ENCODE results near the gene MRGPRF. TPM values are rescaled to one million over a fixed set of nuclear protein-coding genes. Genes with fewer than 3 reads are reported as not detected.

MRGPRF gene, protein sequence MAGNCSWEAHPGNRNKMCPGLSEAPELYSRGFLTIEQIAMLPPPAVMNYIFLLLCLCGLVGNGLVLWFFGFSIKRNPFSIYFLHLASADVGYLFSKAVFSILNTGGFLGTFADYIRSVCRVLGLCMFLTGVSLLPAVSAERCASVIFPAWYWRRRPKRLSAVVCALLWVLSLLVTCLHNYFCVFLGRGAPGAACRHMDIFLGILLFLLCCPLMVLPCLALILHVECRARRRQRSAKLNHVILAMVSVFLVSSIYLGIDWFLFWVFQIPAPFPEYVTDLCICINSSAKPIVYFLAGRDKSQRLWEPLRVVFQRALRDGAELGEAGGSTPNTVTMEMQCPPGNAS
- total RNA-seq (2021) (0.35 and 0.50 TPM in 2 replicates), Bru-seq, nascent RNA (percentile 24 among the genes with signal in this experiment), BruChase-seq, experiment 1, labeled RNA remaining after a 2-hour chase (percentile 7 among the genes with signal in this experiment), BruChase-seq, experiment 2, labeled RNA remaining after a 6-hour chase (percentile 38 among the genes with signal in this experiment)
- long read RNA-seq, partial matches to known transcripts: 0 of 3 reads
- long read RNA-seq, other reads (novel, unspliced or antisense): 3 of 3 reads

DNA sequence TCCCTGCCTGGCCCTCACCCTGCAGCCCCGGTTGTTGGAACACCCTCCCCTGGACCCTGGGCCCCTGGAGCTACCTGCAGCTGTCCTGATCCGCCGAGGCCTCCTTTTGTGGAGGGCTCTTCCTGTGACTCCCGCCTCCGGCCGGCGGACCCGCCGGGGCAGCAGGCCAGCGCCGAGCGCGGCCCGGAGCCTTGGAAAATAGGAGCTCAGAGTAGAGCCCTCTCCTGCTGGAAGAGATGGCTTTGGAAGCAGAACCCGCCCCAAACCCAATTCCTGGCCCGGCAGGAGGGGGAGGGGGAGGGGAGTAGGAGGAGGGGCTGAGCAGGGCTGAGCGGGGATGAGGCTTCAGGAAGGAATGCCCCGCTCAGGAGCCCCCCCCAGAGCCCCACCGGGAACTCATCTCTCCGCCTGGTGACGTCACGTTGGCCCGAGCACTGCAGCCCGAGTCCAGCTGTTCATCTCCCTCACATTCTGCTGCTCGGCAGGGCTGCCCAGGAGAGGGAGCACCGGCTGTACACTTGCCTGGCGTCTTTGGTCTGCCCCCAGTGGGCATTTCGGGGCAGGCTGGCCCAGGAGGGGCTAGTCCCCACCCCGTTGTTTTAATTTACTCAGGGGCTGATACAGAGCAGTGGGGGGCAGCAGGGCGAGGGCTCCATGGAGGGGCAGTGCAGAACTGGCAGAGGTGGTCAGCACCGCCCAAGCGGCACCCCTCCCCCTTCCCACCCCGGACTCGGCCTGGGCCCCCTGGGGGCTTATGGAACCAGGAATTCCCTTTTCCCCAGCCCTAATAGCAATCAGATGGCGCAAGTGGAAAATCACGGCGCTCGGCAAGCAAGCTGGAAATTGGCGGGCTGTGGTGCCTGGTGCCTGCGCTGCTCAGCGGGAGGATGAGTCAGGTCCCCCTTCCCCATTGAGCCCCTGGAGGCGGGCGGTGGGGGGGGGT is at the start of gene MRGPRF:
Gene MRGPRF (minus strand): TSS at position 238 of the 943 bp plus-strand sequence. CDS start 3,345 bp downstream, outside the sequence.
- no peaks in the 10 kb centered on the region for H4K20me1 ChIP-seq (ENCODE audit: insufficient read depth)
- BruUV-seq (replicated peaks): no TSS peak
- TF ChIP-seq, protein P1, sequence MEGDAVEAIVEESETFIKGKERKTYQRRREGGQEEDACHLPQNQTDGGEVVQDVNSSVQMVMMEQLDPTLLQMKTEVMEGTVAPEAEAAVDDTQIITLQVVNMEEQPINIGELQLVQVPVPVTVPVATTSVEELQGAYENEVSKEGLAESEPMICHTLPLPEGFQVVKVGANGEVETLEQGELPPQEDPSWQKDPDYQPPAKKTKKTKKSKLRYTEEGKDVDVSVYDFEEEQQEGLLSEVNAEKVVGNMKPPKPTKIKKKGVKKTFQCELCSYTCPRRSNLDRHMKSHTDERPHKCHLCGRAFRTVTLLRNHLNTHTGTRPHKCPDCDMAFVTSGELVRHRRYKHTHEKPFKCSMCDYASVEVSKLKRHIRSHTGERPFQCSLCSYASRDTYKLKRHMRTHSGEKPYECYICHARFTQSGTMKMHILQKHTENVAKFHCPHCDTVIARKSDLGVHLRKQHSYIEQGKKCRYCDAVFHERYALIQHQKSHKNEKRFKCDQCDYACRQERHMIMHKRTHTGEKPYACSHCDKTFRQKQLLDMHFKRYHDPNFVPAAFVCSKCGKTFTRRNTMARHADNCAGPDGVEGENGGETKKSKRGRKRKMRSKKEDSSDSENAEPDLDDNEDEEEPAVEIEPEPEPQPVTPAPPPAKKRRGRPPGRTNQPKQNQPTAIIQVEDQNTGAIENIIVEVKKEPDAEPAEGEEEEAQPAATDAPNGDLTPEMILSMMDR (conservative IDR thresholded peaks at IDR 0.05): no peak
- no peak for TF ChIP-seq EZH2 (IDR thresholded peaks at IDR 0.05; ENCODE audit: low read depth)
- H3K4me2 ChIP-seq: no peak within 1 kb of the TSS
- H3K27ac ChIP-seq: no peak within 1 kb of the TSS
- no peaks in the 10 kb centered on the region for H3K79me2 ChIP-seq (ENCODE audit: low read depth)
- peaks cover 19% of the 10 kb centered on the region; the same call in 1 of the 2 replicates for H3K27me3 ChIP-seq (ENCODE audit: insufficient read depth, low read depth)
- H3K9me2 ChIP-seq (ENCODE audit: insufficient read depth): no peaks in the 10 kb centered on the region
- no peak within 1 kb of the TSS for H2AFZ ChIP-seq
- ChIA-PET CTCF (no interaction called here), POLR2A (ENCODE audit: unreplicated experiment) (no interaction called here)
- no peaks in the 10 kb centered on the region for H3K9me3 ChIP-seq (ENCODE audit: insufficient read depth, low read depth)
- intact Hi-C loops (cut with micrococcal nuclease; ENCODE audit: unreplicated experiment): no loop called here
- H3F3A ChIP-seq (ENCODE audit: insufficient read depth, low read depth): peaks cover 11% of the 10 kb centered on the region
- no peaks in the 10 kb centered on the region for H3K36me3 ChIP-seq (ENCODE audit: low read depth)
- no peak for DNase-seq
- peaks cover 30% of the 10 kb centered on the region for H3K4me1 ChIP-seq (replicated peaks; ENCODE audit: insufficient read depth)
- no peak within 1 kb of the TSS for H3K4me3 ChIP-seq

DNA sequence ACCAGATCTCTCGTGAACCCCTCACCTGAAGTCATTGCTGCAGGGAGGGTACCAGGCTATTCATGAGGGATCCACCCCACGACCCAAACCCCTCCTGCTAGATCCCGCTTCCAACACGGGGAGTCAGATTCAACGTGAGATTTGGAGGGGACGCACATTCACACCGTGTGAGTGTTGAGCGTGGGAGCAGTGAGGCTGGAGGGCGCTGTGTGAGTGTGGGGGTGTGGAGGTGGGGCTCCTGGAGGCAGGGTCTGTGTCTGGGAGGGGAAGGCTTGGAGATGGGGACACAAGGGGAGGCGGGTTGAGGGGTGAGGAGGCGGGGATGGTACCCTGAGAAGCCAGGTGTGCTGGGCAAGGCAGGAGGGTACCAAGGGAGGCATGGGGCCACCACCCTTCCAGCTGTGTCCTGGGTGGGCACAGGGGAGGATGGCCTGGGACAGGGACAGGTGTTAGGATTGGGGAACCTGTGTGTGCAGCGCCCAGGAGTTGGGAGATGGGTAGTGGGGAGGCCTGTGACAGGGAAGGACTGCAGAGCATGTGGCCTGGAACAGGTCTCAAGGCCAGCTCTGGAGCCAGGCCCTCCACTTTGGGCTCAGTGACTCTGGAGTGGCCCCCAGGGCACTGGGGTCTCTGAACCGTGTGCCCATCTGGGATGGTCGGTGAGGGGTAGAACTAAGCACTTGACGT is 49.3 kb upstream of the MRGPRF start:
- ChIA-PET CTCF (no interaction called here), POLR2A (ENCODE audit: unreplicated experiment) (interaction anchor here (0.6 kb wide), 1 partner anchor 18 kb away, joined by 3 read pairs; no protein-coding TSS in a partner anchor)
- Histone ChIP-seq H3K27me3 (ENCODE audit: insufficient read depth, low read depth) (no peaks in the 10 kb centered on the region), H3K27ac (no peak overlapping the region), H3K79me2 (ENCODE audit: low read depth) (no peaks in the 10 kb centered on the region), H3K9me2 (ENCODE audit: insufficient read depth) (no peaks in the 10 kb centered on the region), H3K4me2 (no peak overlapping the region), H3K9me3 (ENCODE audit: insufficient read depth, low read depth) (no peaks in the 10 kb centered on the region), H3K4me3 (no peak overlapping the region), H3K4me1 (replicated peaks; ENCODE audit: insufficient read depth) (no peaks in the 10 kb centered on the region), H3F3A (ENCODE audit: insufficient read depth, low read depth) (no peaks in the 10 kb centered on the region), H3K36me3 (ENCODE audit: low read depth) (no peaks in the 10 kb centered on the region), H4K20me1 (ENCODE audit: insufficient read depth) (peaks cover 7% of the 10 kb centered on the region), H2AFZ (no peak overlapping the region)
- no TSS peak for BruUV-seq (replicated peaks)
- DNase-seq: no peak
- intact Hi-C loops (cut with micrococcal nuclease; ENCODE audit: unreplicated experiment): no loop called here
- no peak for TF ChIP-seq EZH2 (IDR thresholded peaks at IDR 0.05; ENCODE audit: low read depth)
- TF ChIP-seq, protein P1 (conservative IDR thresholded peaks at IDR 0.05): no peak

DNA sequence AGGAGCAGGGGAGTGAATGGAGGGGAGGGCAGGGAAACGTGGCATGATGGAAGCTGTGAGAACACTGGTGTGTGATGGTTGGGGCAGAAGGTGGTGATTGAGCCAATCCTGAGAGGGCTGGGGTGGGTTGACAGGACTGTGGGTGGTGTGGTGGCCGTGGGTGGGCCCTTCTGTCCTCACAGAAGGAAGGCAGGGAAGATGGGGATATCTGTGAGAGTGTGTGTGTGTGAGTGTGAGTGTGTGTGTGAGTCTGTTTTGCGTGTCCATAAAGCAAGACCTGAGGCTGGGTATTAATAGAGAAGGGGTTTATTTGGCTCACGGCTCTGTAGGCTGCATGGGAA is 48.6 kb upstream of the MRGPRF start:
- H3K4me3 ChIP-seq: no peak overlapping the region

More for the DNA sequence above, 48.6 kb upstream of the MRGPRF start:
- H3K79me2 ChIP-seq (ENCODE audit: low read depth): no peaks in the 10 kb centered on the region
- H3K9me3 ChIP-seq (ENCODE audit: insufficient read depth, low read depth): no peaks in the 10 kb centered on the region
- H2AFZ ChIP-seq: no peak overlapping the region
- no peak for DNase-seq
- H4K20me1 ChIP-seq (ENCODE audit: insufficient read depth): peaks cover 4% of the 10 kb centered on the region
- TF ChIP-seq, protein P1 (conservative IDR thresholded peaks at IDR 0.05): no peak
- no peak for TF ChIP-seq EZH2 (IDR thresholded peaks at IDR 0.05; ENCODE audit: low read depth)
- BruUV-seq (replicated peaks): no TSS peak
- H3K4me1 ChIP-seq (replicated peaks; ENCODE audit: insufficient read depth): no peaks in the 10 kb centered on the region
- no peak overlapping the region for H3K4me2 ChIP-seq
- no peaks in the 10 kb centered on the region for H3K9me2 ChIP-seq (ENCODE audit: insufficient read depth)
- intact Hi-C loops (cut with micrococcal nuclease; ENCODE audit: unreplicated experiment): no loop called here
- no peaks in the 10 kb centered on the region for H3F3A ChIP-seq (ENCODE audit: insufficient read depth, low read depth)
- ChIA-PET CTCF (no interaction called here), POLR2A (ENCODE audit: unreplicated experiment) (interaction anchor here (0.6 kb wide), 1 partner anchor 17 kb away, joined by 3 read pairs; no protein-coding TSS in a partner anchor)
- no peaks in the 10 kb centered on the region for H3K27me3 ChIP-seq (ENCODE audit: insufficient read depth, low read depth)
- no peak overlapping the region for H3K27ac ChIP-seq
- no peaks in the 10 kb centered on the region for H3K36me3 ChIP-seq (ENCODE audit: low read depth)

Data from PC-9 (cell line).